ENCODE data around the gene CWC27.
"Not testable (repeated sequence)": the region's sequence is repeated elsewhere in the genome, so short reads cannot be mapped to it uniquely, and the experiment has no call there.

Gene CWC27

GRCh38 chr5:64790210-64790609 lies 21.5 kb downstream of the CWC27 start:
- Histone ChIP-seq H3K36me3 (ENCODE audit: control insufficient read depth, low read depth, low read length) (peaks cover 10% of the 10 kb centered on the region), H3K4me1 (ENCODE audit: control insufficient read depth, low read depth, low read length) (no peaks in the 10 kb centered on the region), H3K9ac (ENCODE audit: low read length) (no peak overlapping the region), H3K4me3 (ENCODE audit: low read length) (no peak overlapping the region), H3K27ac (ENCODE audit: low read length) (no peak overlapping the region), H3K9me3 (ENCODE audit: control insufficient read depth, low read depth, low read length) (no peaks in the 10 kb centered on the region), H3K27me3 (ENCODE audit: control insufficient read depth, insufficient read depth, low read length) (no peaks in the 10 kb centered on the region)

- no peaks in the 10 kb centered on the region for H3K9me3 ChIP-seq (ENCODE audit: control insufficient read depth, low read depth, low read length)
- H3K4me1 ChIP-seq (ENCODE audit: control insufficient read depth, low read depth, low read length): no peaks in the 10 kb centered on the region
- no peak overlapping the region for H3K9ac ChIP-seq (ENCODE audit: low read length)
- H3K4me3 ChIP-seq (ENCODE audit: low read length): no peak overlapping the region
- H3K27ac ChIP-seq (ENCODE audit: low read length): no peak overlapping the region
- no peaks in the 10 kb centered on the region for H3K27me3 ChIP-seq (ENCODE audit: control insufficient read depth, insufficient read depth, low read length)
- H3K36me3 ChIP-seq (ENCODE audit: control insufficient read depth, low read depth, low read length): no peaks in the 10 kb centered on the region
These were observed 23.7 kb downstream of the CWC27 start for GRCh38 chr5:64792469-64792868.

- H3K27ac ChIP-seq (ENCODE audit: low read length): no peak overlapping the region
- no peak overlapping the region for H3K9ac ChIP-seq (ENCODE audit: low read length)
- no peak overlapping the region for H3K4me3 ChIP-seq (ENCODE audit: low read length)
- H3K36me3 ChIP-seq (ENCODE audit: control insufficient read depth, low read depth, low read length): no peaks in the 10 kb centered on the region
- H3K4me1 ChIP-seq (ENCODE audit: control insufficient read depth, low read depth, low read length): no peaks in the 10 kb centered on the region
- H3K9me3 ChIP-seq (ENCODE audit: control insufficient read depth, low read depth, low read length): no peaks in the 10 kb centered on the region
- H3K27me3 ChIP-seq (ENCODE audit: control insufficient read depth, insufficient read depth, low read length): no peaks in the 10 kb centered on the region
These were observed 25.5 kb downstream of the CWC27 start for GRCh38 chr5:64794053-64794770.

- Histone ChIP-seq H3K27me3 (ENCODE audit: control insufficient read depth, insufficient read depth, low read length) (no peaks in the 10 kb centered on the region), H3K4me3 (ENCODE audit: low read length) (no peak overlapping the region), H3K9me3 (ENCODE audit: control insufficient read depth, low read depth, low read length) (no peaks in the 10 kb centered on the region), H3K36me3 (ENCODE audit: control insufficient read depth, low read depth, low read length) (no peaks in the 10 kb centered on the region), H3K27ac (ENCODE audit: low read length) (no peak overlapping the region), H3K4me1 (ENCODE audit: control insufficient read depth, low read depth, low read length) (no peaks in the 10 kb centered on the region), H3K9ac (ENCODE audit: low read length) (no peak overlapping the region)
These were observed 27.6 kb downstream of the CWC27 start for GRCh38 chr5:64796301-64796700.

GRCh38 chr5:64800926-64801325 lies 32.2 kb downstream of the CWC27 start:
- H3K27me3 ChIP-seq (ENCODE audit: control insufficient read depth, insufficient read depth, low read length): no peaks in the 10 kb centered on the region
- no peak overlapping the region for H3K4me3 ChIP-seq (ENCODE audit: low read length)
- H3K27ac ChIP-seq (ENCODE audit: low read length): no peak overlapping the region
- no peak overlapping the region for H3K9ac ChIP-seq (ENCODE audit: low read length)
- H3K4me1 ChIP-seq (ENCODE audit: control insufficient read depth, low read depth, low read length): no peaks in the 10 kb centered on the region
- peaks cover 5% of the 10 kb centered on the region for H3K36me3 ChIP-seq (ENCODE audit: control insufficient read depth, low read depth, low read length)
- no peaks in the 10 kb centered on the region for H3K9me3 ChIP-seq (ENCODE audit: control insufficient read depth, low read depth, low read length)

- Histone ChIP-seq H3K27me3 (ENCODE audit: control insufficient read depth, insufficient read depth, low read length) (no peaks in the 10 kb centered on the region), H3K9me3 (ENCODE audit: control insufficient read depth, low read depth, low read length) (no peaks in the 10 kb centered on the region), H3K4me1 (ENCODE audit: control insufficient read depth, low read depth, low read length) (no peaks in the 10 kb centered on the region), H3K4me3 (ENCODE audit: low read length) (no peak overlapping the region), H3K27ac (ENCODE audit: low read length) (no peak overlapping the region), H3K9ac (ENCODE audit: low read length) (no peak overlapping the region), H3K36me3 (ENCODE audit: control insufficient read depth, low read depth, low read length) (peaks cover 11% of the 10 kb centered on the region)
These were observed 37.8 kb downstream of the CWC27 start for GRCh38 chr5:64806537-64806936.

- H3K27me3 ChIP-seq (ENCODE audit: control insufficient read depth, insufficient read depth, low read length): no peaks in the 10 kb centered on the region
- H3K36me3 ChIP-seq (ENCODE audit: control insufficient read depth, low read depth, low read length): peaks cover 6% of the 10 kb centered on the region
- H3K4me3 ChIP-seq (ENCODE audit: low read length): no peak overlapping the region
- H3K9me3 ChIP-seq (ENCODE audit: control insufficient read depth, low read depth, low read length): no peaks in the 10 kb centered on the region
- H3K9ac ChIP-seq (ENCODE audit: low read length): no peak overlapping the region
- no peak overlapping the region for H3K27ac ChIP-seq (ENCODE audit: low read length)
- H3K4me1 ChIP-seq (ENCODE audit: control insufficient read depth, low read depth, low read length): no peaks in the 10 kb centered on the region
These were observed 38.8 kb downstream of the CWC27 start for GRCh38 chr5:64807520-64807919.

- Histone ChIP-seq H3K9me3 (ENCODE audit: control insufficient read depth, low read depth, low read length) (no peaks in the 10 kb centered on the region), H3K36me3 (ENCODE audit: control insufficient read depth, low read depth, low read length) (peaks cover 6% of the 10 kb centered on the region), H3K4me1 (ENCODE audit: control insufficient read depth, low read depth, low read length) (no peaks in the 10 kb centered on the region), H3K27me3 (ENCODE audit: control insufficient read depth, insufficient read depth, low read length) (no peaks in the 10 kb centered on the region), H3K4me3 (ENCODE audit: low read length) (no peak overlapping the region), H3K27ac (ENCODE audit: low read length) (no peak overlapping the region), H3K9ac (ENCODE audit: low read length) (no peak overlapping the region)
These were observed 42.4 kb downstream of the CWC27 start for GRCh38 chr5:64811050-64811640.

- no peaks in the 10 kb centered on the region for H3K27me3 ChIP-seq (ENCODE audit: control insufficient read depth, insufficient read depth, low read length)
- no peak overlapping the region for H3K27ac ChIP-seq (ENCODE audit: low read length)
- no peaks in the 10 kb centered on the region for H3K9me3 ChIP-seq (ENCODE audit: control insufficient read depth, low read depth, low read length)
- peaks cover 14% of the 10 kb centered on the region for H3K4me1 ChIP-seq (ENCODE audit: control insufficient read depth, low read depth, low read length)
- no peaks in the 10 kb centered on the region for H3K36me3 ChIP-seq (ENCODE audit: control insufficient read depth, low read depth, low read length)
- no peak overlapping the region for H3K9ac ChIP-seq (ENCODE audit: low read length)
- no peak overlapping the region for H3K4me3 ChIP-seq (ENCODE audit: low read length)
These were observed 45.3 kb downstream of the CWC27 start for GRCh38 chr5:64814073-64814472.

GRCh38 chr5:64818245-64818644 lies 49.5 kb downstream of the CWC27 start:
- H3K4me1 ChIP-seq (ENCODE audit: control insufficient read depth, low read depth, low read length): peaks cover 14% of the 10 kb centered on the region
- no peaks in the 10 kb centered on the region for H3K9me3 ChIP-seq (ENCODE audit: control insufficient read depth, low read depth, low read length)
- H3K36me3 ChIP-seq (ENCODE audit: control insufficient read depth, low read depth, low read length): no peaks in the 10 kb centered on the region
- no peaks in the 10 kb centered on the region for H3K27me3 ChIP-seq (ENCODE audit: control insufficient read depth, insufficient read depth, low read length)
- H3K27ac ChIP-seq (ENCODE audit: low read length): no peak overlapping the region
- H3K9ac ChIP-seq (ENCODE audit: low read length): no peak overlapping the region
- H3K4me3 ChIP-seq (ENCODE audit: low read length): no peak overlapping the region

- H3K9ac ChIP-seq (ENCODE audit: low read length); H3K27ac ChIP-seq (ENCODE audit: low read length); H3K4me3 ChIP-seq (ENCODE audit: low read length); H3K36me3 ChIP-seq (ENCODE audit: control insufficient read depth, low read depth, low read length); H3K9me3 ChIP-seq (ENCODE audit: control insufficient read depth, low read depth, low read length); H3K27me3 ChIP-seq (ENCODE audit: control insufficient read depth, insufficient read depth, low read length): not testable (repeated sequence)
- H3K4me1 ChIP-seq (ENCODE audit: control insufficient read depth, low read depth, low read length): peaks cover 14% of the 10 kb centered on the region
These were observed 50.6 kb downstream of the CWC27 start for GRCh38 chr5:64819345-64819744.

- no peak overlapping the region for H3K4me3 ChIP-seq (ENCODE audit: low read length)
- H3K4me1 ChIP-seq (ENCODE audit: control insufficient read depth, low read depth, low read length): peaks cover 6% of the 10 kb centered on the region
- no peak overlapping the region for H3K9ac ChIP-seq (ENCODE audit: low read length)
- no peaks in the 10 kb centered on the region for H3K9me3 ChIP-seq (ENCODE audit: control insufficient read depth, low read depth, low read length)
- no peaks in the 10 kb centered on the region for H3K36me3 ChIP-seq (ENCODE audit: control insufficient read depth, low read depth, low read length)
- no peaks in the 10 kb centered on the region for H3K27me3 ChIP-seq (ENCODE audit: control insufficient read depth, insufficient read depth, low read length)
- no peak overlapping the region for H3K27ac ChIP-seq (ENCODE audit: low read length)
These were observed 53.6 kb downstream of the CWC27 start for GRCh38 chr5:64822320-64822719.
